Measurements from ENCODE around the gene FERMT3. TPM values are rescaled to one million over a fixed set of nuclear protein-coding genes. Genes with fewer than 3 reads are reported as not detected.
"Not testable (repeated sequence)": the region's sequence is repeated elsewhere in the genome, so short reads cannot be mapped to it uniquely, and the experiment has no call there.

Gene FERMT3
- total and polyA plus RNA-seq, 4 donors: 17.4 to 182 (median 84.5) TPM

- Histone ChIP-seq H3K36me3 (ENCODE audit: control insufficient read depth in 4 of 4, insufficient read depth in 4 of 4, low read length in 4 of 4) (peaks cover 0 to 10% (median 1%) of the 10 kb centered on the region in 4 donors), H3K4me3 (peak overlapping the region; percentile 61), H3K9me3 (ENCODE audit: control insufficient read depth in 4 of 4, insufficient read depth in 3 of 4, low read length in 3 of 4) (no peaks in the 10 kb centered on the region), H3K9ac (ENCODE audit: insufficient read depth in 1 of 2, low read length in 2 of 2) (no peak overlapping the region), H3K27me3 (ENCODE audit: control insufficient read depth in 3 of 3, insufficient read depth in 3 of 3, low read length in 2 of 3) (no peaks in the 10 kb centered on the region), H3K4me1 (ENCODE audit: control insufficient read depth in 5 of 5, insufficient read depth in 5 of 5, low read length in 5 of 5) (peaks cover 0 to 28% (median 8%) of the 10 kb centered on the region in 5 donors), H3K27ac (ENCODE audit: low read depth in 1 of 2, low read length in 1 of 2) (peak overlapping the region; percentile 61 to 84)
- no peak for DNase-seq
- no peak for ATAC-seq (ENCODE audit: insufficient read depth, low FRiP score)
- WGBS, 2 donors: 0 to 1% methylated on average over 6 of the region's 6 CpGs
- TF ChIP-seq, protein P1, sequence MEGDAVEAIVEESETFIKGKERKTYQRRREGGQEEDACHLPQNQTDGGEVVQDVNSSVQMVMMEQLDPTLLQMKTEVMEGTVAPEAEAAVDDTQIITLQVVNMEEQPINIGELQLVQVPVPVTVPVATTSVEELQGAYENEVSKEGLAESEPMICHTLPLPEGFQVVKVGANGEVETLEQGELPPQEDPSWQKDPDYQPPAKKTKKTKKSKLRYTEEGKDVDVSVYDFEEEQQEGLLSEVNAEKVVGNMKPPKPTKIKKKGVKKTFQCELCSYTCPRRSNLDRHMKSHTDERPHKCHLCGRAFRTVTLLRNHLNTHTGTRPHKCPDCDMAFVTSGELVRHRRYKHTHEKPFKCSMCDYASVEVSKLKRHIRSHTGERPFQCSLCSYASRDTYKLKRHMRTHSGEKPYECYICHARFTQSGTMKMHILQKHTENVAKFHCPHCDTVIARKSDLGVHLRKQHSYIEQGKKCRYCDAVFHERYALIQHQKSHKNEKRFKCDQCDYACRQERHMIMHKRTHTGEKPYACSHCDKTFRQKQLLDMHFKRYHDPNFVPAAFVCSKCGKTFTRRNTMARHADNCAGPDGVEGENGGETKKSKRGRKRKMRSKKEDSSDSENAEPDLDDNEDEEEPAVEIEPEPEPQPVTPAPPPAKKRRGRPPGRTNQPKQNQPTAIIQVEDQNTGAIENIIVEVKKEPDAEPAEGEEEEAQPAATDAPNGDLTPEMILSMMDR (IDR thresholded peaks at IDR 0.05; ENCODE audit: control extremely low read depth, extremely low read depth): no peak
These were observed 38.9 kb downstream of the FERMT3 start for GRCh38 chr11:64245401-64245796.

- no peaks in the 10 kb centered on the region for H3K27me3 ChIP-seq (ENCODE audit: control insufficient read depth in 3 of 3, insufficient read depth in 3 of 3, low read length in 2 of 3)
- H3K27ac ChIP-seq (ENCODE audit: low read depth in 1 of 2, low read length in 1 of 2): peak overlapping the region; percentile 84 to 88
- H3K9ac ChIP-seq (ENCODE audit: insufficient read depth in 1 of 2, low read length in 2 of 2): peak overlapping the region in 1 of 2 donors; percentile 11
- WGBS, 2 donors: 0 to 1% methylated on average over 44 to 46 of the region's 46 CpGs
- H3K4me3 ChIP-seq: peak overlapping the region; percentile 61
- DNase-seq (peak; percentile 47 to 66 (median 66)), ATAC-seq (ENCODE audit: insufficient read depth, low FRiP score) (no peak)
- H3K36me3 ChIP-seq (ENCODE audit: control insufficient read depth in 4 of 4, insufficient read depth in 4 of 4, low read length in 4 of 4): peaks cover 0 to 10% (median 1%) of the 10 kb centered on the region in 4 donors
- TF ChIP-seq, protein P1 (IDR thresholded peaks at IDR 0.05; ENCODE audit: control extremely low read depth, extremely low read depth): no peak
- H3K9me3 ChIP-seq (ENCODE audit: control insufficient read depth in 4 of 4, insufficient read depth in 3 of 4, low read length in 3 of 4): no peaks in the 10 kb centered on the region
- peaks cover 0 to 31% (median 5%) of the 10 kb centered on the region in 5 donors for H3K4me1 ChIP-seq (ENCODE audit: control insufficient read depth in 5 of 5, insufficient read depth in 5 of 5, low read length in 5 of 5)
These were observed 39.5 kb downstream of the FERMT3 start for GRCh38 chr11:64245797-64246620.

DNA sequence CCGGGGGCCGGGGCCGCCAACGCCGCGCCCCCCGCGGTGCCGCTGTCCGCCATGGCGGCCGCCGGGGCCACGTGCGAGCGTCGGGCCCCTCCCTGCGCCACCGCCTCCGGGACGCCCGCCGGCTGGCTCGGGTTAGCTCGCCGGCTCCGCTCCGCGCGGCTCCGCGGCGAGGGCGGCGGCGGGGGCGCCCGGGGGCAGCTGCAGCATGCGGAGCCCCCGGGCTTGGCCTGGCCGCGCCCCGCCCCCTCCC, 40.0 kb downstream of the FERMT3 start:
- Histone ChIP-seq H3K27ac (ENCODE audit: low read depth in 1 of 2, low read length in 1 of 2) (peak overlapping the region in 1 of 2 donors; percentile 88), H3K4me1 (ENCODE audit: control insufficient read depth in 5 of 5, insufficient read depth in 5 of 5, low read length in 5 of 5) (peaks cover 0 to 32% (median 5%) of the 10 kb centered on the region in 5 donors), H3K36me3 (ENCODE audit: control insufficient read depth in 4 of 4, insufficient read depth in 4 of 4, low read length in 4 of 4) (peaks cover 0 to 10% (median 1%) of the 10 kb centered on the region in 4 donors), H3K4me3 (peak overlapping the region; percentile 61)
- not testable (repeated sequence) for ATAC-seq (ENCODE audit: insufficient read depth, low FRiP score); H3K27me3 ChIP-seq (ENCODE audit: control insufficient read depth in 3 of 3, insufficient read depth in 3 of 3, low read length in 2 of 3); H3K9ac ChIP-seq (ENCODE audit: insufficient read depth in 1 of 2, low read length in 2 of 2); DNase-seq; H3K9me3 ChIP-seq (ENCODE audit: control insufficient read depth in 4 of 4, insufficient read depth in 3 of 4, low read length in 3 of 4)
- 0 to 1% methylated on average over 2 to 42 of the region's 43 CpGs for WGBS, 2 donors

DNA sequence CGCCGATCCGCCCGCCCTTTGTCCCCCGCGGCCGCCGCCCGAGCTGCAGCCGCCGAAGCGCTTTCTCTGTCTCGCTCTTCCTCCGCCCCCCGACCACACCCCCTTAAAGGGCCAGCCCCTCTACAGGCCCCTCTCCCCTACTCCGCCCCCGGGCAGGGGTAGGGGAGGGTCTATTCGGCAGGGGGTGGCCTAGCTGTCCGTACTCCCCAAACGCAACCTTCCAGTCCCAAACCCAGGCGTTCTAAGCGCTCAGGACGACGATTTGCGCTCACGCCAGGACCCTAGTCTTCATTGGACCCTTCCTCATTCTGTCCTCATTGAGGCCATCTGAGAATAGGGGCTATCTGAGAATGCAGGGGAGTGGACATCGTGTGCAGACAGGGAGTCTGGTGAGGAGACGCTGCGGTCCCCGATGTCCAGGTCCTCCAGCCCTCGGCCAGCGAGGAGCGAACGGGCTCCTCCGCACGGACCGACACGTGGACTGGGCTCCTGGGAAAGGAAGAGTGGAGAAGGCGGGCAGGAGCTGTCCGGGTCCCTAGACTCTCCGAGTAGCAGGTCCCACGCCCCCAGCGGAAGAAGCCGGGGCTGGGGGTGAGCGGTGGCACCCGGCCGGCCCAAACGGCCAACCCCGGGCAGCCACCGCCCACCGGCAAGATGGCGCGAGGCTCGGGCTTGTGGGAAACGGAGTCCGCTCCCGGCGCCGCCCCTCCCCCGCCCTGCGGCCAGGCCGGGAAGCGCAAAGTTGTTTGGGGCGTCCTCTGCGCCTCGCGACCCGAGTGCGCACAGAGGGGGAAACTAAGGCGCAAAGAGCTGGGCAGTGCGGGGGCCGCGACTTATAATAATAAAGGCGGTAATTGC, 40.6 kb downstream of the FERMT3 start, which contains the start of gene PPP1R14B:
Gene PPP1R14B (minus strand): TSS at position 73 of the 858 bp plus-strand sequence. CDS start 270 bp downstream, outside the sequence.
- Histone ChIP-seq H3K4me3 (peak within 1 kb of the TSS; percentile 61), H3K36me3 (ENCODE audit: control insufficient read depth in 4 of 4, insufficient read depth in 4 of 4, low read length in 4 of 4) (peaks cover 0 to 10% (median 1%) of the 10 kb centered on the region in 4 donors), H3K4me1 (ENCODE audit: control insufficient read depth in 5 of 5, insufficient read depth in 5 of 5, low read length in 5 of 5) (peaks cover 0 to 37% (median 5%) of the 10 kb centered on the region in 5 donors), H3K9ac (ENCODE audit: insufficient read depth in 1 of 2, low read length in 2 of 2) (peak within 1 kb of the TSS in 1 of 2 donors; percentile 11), H3K27me3 (ENCODE audit: control insufficient read depth in 3 of 3, insufficient read depth in 3 of 3, low read length in 2 of 3) (no peaks in the 10 kb centered on the region), H3K9me3 (ENCODE audit: control insufficient read depth in 4 of 4, insufficient read depth in 3 of 4, low read length in 3 of 4) (no peaks in the 10 kb centered on the region), H3K27ac (ENCODE audit: low read depth in 1 of 2, low read length in 1 of 2) (peak within 1 kb of the TSS; percentile 84 to 88)
- TF ChIP-seq, protein P1 (IDR thresholded peaks at IDR 0.05; ENCODE audit: control extremely low read depth, extremely low read depth): no peak
- peak; percentile 89 to 91 (median 91) for DNase-seq
- ATAC-seq (ENCODE audit: insufficient read depth, low FRiP score): peak; percentile 82
- 1% methylated on average over 58 to 74 of the region's 74 CpGs for WGBS, 2 donors

All from lung (tissue), 12 donors.